GM19397 (cell line): ENCODE measurements around the gene ITPR1.

ENCODE experiments used
- ATAC-seq: cut with Tn5 transposase; IDR thresholded peaks from one replicate; pipeline ENCODE4 v1.9.1; 2021; ENCODE audit warnings: mild to moderate bottlenecking, moderate library complexity; ENCODE audit not compliant: unreplicated experiment

ITPR1 gene

DNA sequence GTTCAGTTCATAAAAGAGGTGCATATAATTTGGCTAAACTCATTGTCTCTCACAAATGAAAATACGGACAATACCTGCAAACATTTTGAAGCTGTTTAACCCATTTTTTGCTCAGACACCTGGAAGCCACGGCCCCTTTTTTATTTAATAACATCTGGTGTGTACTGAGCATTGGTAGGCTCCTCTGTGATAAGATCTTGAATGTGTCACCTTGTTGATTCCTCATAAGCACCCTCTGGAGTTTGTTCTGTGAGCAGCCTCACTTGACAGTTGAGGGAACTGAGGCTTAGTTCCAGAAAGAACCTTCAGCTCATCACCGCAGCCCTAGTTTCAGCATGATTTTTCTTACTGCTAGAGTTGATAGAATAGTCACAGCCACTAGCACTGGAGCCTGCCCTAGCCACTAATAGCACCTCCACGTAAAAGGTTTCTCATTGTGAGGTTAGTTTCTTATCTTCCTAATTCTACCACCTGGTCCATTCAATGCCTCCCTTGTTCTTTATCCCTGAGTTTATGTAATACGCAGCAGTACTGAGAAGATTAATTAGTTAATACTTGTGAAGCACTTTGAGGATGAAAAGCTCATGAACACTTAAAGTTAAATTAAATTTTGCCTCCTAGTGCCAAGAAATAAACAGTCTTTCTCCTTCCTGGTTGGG lies 71.9 kb downstream of the ITPR1 start:
- no peak for ATAC-seq

DNA sequence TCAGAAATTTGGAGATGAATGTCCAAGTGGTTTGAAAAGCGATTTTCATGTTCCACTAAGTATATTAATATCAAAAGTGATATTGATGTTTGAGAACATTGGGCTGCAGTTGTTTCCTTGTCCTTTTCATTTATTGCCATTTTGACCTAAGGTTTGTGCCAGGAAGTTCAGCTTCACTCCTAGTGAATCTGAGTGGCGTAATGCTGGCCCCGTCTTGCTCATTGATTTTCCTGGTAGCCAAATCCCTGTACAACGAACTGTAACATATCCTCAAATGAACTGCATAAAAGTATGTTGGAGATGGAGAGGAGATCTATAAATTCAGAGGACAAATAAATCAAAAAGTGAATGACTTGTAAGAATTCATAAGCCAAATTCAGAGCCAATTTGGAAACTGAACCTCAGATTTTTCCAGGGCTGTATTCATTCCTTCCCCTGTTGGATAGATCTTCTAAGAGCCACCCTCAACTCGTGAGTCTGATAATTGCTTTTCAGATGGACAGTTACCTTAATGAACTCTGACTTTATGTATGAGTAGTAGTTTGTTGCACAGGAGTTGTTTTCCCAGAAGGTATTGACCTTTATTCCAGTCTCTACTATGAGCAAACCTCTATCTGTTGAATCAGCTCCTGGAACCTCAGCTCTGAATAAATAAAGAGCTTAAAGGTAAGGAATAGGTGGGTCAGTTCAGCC lies 72.8 kb downstream of the ITPR1 start:
- ATAC-seq, result no peak

DNA sequence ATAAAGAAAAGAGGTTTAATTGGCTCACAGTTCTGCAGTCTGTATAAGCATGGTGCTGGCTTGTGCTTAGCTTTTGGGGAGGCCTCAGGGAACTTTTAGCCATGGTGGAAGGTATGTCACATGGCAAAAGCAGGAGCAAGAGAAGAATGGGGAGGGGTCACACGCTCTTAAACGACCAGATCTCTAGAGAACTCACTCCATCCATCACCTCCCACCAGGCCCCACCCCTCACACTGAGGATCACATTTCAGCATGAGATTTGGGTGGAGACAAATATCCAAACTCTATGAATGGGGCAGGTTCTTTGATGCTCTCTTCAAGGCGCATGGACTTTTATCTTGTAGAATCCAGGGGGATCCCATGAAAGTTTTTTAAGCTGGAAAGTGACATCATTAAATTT lies 75.7 kb downstream of the ITPR1 start:
- ATAC-seq, result no peak

DNA sequence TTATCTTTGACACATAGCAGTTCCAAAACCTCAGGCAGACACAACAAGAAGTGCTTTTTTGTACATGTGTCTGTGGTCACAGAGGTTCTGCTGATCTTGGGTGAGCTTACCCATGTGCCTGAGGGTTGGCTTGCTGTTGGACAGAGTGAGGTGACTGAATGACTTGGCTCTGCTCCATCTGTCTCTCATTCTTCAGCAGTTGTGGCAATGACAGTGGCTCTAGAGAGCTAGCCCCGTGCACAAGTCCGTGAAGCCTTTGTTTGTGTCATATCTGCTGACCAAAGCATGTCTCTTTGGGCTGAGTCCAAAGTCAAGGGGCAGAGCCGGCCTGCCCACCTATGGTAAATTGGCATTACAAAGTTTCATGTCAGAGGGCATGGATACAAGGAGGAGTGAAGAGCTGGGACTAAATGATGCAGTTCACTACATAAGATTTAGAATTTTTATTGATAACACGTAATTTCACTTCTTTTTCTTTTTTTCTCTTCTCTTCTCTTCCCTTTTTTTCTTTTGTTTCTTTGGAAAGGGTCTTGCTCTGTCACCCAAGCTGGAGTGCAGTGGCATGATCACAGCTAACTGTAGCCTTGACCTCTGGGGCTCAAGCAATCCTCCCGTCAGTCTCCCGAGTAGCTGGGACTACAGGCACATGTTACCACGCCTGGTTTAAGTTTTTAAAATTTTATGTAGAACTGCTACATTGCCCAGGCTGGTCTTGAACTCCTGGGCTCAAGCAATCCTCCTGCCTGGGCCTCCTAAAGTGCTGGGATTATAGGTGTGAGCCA lies 77.9 kb downstream of the ITPR1 start:
- no peak for ATAC-seq

DNA sequence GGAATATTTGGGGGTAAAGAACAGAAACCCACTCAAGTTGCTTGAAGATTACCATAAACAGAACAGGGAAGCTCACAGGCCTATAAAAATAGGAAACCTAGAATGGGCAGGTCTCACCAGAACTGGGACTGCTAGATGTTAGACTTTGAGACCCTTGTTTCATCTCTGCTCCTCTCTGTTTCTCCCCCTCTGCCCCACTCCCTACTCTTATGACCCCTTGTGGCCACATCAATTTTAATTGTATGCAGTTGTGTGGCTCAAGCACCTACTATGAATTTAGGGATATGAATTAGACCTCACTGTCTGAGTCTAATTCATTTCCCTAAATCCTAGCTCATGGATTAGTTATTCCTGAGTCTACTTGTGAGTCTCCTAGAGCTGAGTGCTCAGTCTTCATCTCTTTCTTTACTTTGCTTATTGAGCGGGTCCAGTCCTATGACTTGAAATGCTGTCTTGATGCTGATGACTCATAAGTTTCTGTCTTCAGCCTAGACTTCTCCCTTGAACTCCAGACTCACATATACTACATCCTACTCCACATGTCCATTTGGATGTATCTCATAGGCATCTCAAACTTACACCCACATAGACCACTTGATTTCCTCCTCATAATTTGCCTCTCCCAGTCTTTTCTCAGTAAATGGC lies 78.7 kb downstream of the ITPR1 start:
- ATAC-seq, result no peak

DNA sequence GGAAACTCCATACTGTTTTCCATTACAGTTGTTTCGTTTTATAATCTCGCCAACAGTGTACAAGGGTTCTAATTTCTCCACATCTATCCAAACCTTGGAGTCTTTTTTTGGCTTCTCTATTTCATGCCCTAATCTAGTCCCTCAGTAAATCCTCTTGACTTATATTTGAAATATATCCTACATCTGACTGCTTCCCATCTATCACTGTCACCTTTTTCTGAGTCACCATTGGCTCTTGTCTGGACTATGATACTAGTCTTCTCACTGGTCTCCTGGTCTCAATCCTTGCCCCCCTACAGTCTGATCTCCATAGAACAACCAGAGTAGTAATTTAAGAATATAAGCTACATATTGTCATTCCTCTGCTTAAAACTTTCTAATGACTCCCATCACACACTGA lies 80.0 kb downstream of the ITPR1 start:
- ATAC-seq, result no peak

DNA sequence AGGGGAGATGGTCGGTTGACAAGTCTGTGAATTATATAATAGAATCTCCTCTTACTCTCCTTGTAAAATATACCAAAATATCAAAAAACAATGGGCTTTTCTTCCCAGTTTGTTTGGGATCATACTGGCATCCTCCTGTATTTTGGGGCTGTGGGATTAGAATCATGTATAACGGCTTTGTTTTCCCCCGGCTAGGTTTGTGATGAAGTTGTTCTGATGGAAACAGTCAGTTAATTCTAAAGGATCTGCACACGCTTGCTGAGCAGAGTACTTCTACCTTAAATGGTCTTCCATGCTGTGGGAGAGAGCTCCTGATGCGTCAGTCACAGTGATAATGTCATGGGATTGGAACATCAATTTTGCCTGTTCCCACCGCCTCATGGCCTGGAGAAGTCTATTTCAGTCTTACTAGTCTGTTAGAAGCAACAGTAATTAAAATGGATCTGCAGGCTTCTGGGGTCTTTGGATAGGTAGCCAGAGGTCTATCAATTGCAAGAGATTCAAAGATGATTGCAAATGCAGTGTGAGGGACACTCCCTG lies 81.3 kb downstream of the ITPR1 start:
- no peak for ATAC-seq

DNA sequence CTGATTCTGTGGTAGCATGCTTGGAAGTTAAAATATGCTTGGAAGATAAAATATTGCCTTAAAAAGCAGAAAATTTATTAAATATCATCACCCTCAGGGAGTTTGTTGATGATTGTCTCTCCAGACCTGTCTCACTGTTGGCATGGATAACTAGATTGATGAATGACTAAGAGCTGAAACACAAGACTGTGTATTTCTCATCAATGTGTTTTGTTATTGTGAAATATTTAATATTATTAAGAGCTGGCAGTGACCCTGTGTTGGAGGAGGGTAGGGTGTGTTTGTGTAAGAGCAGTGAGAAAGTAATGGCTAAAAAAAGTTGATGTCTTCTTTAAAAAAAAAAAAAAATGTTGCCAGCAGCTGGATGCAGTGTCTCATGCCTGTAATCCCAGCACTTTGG lies 82.2 kb downstream of the ITPR1 start:
- ATAC-seq, result no peak

DNA sequence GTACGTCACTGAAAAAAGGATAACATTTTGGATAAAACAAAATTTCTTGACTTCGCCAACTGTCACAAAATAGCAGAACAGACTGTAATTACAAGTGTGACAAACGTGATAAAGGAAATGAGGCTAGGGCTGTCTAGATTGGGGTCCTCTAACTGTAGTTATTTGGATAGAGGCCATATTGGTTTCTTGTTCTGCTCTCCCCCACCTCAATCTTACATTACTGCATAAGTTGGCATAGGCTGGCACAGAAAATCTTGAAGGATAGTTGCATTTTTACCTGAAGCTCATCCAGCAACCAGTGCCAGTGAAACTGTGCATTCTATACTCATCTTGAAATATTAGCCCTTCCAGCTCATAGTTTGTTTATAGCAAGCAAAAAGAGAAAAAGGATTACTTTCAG lies 84.6 kb downstream of the ITPR1 start:
- ATAC-seq, result no peak

DNA sequence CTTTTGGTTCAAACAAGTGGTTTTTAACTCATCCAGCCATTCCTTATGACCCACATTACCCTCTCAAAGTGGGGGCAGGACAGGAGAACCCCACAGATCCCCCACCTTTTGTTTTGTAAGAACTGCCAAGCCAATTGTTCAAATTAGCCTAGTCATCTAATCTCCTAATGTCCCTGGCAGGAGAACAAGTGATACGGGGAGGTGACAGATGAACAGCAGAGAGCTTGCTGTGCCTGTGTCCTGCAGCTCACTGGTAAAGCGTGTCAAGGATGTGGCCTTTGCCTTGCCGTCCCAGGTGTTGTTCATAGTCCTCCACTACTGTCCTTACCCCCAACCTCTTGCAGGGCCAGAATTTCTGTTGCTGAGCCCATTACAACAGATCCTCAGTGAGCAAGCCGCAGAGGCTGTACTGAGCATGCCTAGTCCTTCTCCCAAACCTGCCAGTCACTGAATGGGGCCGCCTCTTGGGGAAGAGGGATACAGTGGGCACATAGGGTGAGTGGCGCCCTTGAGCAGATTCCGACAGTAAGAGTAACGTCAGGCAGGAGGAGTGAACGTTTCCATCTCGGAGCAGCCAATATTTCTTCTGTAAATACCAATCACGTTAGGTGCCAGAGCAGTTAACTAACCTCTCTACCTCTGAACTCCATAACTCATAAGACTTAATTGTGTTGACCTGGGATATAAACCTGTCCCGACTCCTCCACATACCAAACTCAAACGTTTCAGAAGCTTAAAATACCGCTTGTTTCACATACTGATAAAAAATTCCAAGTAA lies 87.4 kb downstream of the ITPR1 start:
- no peak for ATAC-seq

DNA sequence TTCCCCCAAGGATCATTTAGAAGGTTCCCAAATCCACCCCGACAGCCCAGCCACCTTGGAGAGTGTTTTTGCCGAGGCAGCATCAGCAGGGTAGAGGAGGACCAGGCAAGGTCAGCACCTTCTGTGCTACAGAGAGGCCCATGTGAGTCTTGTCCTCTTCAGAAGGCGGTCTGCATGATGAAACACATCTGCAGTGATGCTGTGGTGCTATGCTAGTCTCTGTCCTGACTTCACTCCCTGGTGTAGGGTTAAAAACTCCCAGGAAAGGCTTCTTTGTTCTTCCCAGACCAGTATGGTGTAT lies 87.9 kb downstream of the ITPR1 start:
- no peak for ATAC-seq

DNA sequence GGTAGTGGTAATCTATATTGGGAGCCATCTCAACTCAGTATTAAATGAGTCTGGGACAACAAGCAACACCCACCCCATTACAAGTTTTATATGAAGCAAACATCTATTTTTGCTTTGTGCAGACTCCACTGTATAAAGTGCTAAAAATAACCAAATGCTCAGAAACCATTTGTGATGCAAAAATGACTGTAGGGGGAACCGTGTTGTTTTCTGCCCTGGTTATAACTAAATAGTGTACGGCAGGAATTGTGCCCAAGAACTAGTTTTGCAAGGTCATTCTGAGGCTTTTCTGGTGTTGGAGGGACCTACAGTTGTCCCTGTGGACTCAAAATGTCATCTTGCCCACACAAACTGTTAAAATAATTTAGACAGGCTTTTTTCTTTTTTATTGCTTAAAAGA lies 88.3 kb downstream of the ITPR1 start:
- ATAC-seq, result no peak

DNA sequence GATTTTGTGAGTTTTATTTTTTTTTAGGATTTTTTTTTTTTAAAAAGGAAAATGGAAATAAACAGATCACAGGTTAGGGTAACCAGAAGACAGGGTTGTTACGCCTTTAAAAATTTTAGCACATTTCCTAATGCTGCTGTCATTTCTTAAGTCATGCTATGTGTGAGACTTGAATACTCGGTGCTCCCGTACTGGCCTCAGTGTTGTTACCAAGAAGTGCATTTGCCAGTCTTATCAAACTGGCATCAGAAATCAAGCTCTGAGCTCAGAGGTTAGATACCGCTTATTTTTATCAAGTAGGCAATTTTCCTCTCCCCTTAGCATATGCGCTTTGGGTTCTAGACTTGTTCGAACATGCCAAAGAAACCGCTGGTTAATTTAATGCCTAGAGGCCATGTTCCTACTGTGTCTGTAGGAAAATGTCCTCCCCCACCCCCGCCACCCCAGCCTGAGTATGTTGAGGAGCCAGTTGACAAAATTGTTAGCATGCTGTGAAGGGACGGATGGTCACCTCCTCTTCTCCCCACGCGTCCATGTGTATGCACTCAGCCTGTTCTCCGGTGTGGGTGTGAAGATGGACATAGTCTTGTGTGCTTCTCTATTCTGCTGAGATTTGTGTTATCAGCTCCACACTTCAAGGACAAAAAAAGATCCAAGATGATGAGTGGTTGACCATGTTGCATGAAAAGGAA lies 88.9 kb downstream of the ITPR1 start:
- ATAC-seq, result no peak

DNA sequence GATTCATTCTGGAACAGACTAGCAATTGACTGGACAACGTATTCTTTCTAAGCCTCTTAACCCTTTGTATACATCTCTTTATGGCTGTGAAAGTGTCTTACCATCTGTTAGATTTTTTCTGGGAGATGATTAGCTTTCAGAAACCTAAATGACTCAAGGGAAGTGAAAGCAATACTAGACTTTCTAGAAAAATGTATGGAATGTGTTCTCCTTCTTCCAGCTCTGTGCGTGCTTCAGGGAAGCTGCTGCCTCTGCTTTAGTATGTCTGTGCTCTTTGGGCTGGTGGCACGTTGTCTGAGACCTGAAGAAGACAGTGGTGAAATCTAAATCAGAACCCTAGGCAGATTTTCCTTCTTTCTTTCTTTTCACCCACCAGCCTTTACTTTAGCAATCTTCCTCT lies 89.5 kb downstream of the ITPR1 start:
- no peak for ATAC-seq

DNA sequence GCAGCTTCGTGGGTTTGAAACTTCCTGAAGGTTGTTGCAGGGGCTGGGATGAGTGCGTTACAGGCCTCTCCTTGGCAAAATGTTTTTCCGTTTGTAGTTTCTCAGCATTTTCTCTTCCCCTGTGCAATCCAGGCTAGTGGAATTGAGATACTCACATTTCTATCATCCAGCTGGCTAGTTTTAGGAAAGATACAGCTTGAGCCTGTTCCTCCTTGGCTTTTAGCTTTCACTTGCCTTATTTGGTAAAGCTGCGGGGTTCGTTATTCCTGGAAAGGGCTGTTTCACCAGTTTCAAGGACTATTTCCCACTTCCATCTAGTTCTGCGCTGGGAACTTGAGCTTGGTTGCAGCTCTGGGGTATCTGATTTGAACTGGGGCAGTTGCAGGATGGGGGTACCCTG lies 90.3 kb downstream of the ITPR1 start:
- no peak for ATAC-seq

DNA sequence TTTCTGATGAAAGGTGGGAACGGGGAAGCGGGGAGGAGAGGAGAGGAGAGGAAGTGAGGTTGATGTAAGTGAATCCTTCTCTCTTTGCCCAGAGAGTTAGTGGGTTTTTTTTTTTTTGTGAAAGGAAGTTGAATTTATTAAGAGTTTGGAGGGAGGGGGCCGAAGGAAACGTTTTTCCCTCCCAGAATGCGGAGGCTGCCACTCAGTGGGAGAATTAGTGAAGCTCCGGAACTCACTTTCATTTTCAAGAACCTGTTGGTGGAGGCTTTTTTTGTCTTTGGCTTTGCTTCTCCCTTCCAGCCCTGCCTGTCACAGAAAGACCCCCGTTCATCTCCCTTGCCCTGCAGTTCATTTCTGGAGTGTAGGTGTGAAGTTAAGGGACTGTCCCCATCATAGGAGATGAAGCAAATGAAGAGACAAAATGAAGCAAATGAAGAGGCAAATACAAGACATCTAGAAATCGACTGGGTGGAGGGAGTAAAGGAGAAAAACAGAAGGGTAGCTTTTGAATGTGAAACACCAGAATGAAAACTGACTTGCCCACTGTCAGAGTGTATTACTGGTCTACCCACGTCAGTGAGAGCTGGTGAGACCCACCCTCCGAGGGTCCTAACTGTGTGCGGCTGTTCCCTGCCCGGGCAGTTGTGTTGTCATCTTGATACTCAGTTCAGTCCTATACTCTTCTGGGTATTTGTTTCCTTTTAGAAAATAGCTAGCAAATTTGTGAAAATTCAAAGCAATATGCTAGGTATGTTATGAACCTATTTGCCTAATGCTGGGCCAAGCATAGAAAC lies 91.5 kb downstream of the ITPR1 start:
- no peak for ATAC-seq

DNA sequence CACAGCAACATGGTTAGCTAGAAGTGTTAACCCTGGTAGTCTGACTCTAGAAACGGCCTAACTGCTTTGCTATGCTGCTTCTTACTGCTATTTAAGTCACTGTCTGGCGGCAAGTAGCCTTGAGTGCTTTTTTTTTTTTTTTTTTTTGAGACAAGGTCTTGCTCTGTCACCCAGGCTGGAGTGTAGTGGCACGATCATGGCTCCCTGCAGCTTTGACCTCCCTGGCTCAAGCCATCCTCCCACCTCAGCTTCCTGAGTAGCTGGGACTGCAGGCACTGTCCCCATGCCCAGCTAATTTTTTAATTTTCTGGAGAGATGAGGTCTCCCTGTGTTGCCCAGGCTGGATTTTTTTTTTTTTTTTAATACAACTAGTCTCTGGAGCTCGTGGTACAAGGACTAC lies 93.2 kb downstream of the ITPR1 start:
- no peak for ATAC-seq

DNA sequence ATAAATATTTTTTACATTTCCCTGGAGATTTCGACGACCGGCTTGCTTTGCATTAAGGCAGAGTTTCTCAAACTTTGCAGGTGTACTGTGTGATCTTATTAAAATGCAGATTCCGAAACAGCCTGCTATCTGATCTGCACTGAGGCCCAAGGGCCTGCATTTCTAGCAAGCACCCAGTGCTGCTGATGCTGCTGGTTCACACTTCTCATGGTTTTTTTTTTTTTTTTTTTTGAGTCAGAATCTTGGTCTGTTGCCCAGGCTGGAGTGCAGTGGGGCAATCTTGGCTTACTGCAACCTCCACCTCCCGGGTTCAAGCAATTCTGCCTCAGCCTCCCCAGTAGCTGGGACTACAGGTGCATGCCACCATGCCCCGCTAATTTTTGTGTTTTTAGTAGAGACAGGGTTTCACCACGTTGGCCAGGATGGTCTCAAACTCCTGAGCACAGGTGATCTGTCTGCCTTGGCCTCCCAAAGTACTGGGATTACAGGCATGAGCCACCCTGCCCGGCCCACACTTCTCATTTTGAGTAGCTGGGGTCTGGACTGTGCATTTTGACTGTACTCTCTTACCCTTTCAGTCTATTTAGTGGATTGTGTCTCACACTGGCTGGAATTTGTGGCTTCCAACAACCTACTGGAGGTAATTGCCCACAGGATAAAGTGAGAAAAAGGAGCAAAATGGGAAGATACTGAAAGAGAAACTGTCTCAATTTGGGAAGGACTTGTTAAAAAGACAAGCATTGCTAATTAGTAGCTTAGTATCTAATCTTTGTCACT lies 94.1 kb downstream of the ITPR1 start:
- no peak for ATAC-seq

DNA sequence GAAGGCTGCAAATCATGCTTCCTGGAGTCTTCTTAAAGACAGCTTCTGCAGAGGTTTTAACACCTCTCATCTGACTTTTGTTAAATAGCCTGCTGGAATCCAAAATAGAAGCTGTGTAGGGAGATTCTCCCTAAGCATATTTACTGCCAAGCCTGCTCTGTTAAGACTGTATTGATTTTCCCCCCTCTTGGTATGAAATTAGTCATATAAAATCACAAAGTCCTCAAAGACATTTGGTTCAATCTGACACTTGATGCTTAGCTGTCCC lies 94.6 kb downstream of the ITPR1 start:
- ATAC-seq, result no peak
